Testis (tissue), 3 donors: ENCODE results near the gene TTLL8. TPM values are rescaled to one million over a fixed set of nuclear protein-coding genes. Genes with fewer than 3 reads are reported as not detected.

Experiments
- DNase-seq: peaks from one replicate; pipeline ENCODE4 v3.0.0-alpha.2; 2019
- H3K27ac ChIP-seq, 2 donors: fragments of 200-600 bp; sonication (generic); one replicate each; pipeline ENCODE4 v1.5.1; 2019
- H3K27me3 ChIP-seq: fragments of 200-600 bp; sonication (generic); one replicate; pipeline ENCODE4 v1.5.1; 2019
- H3K36me3 ChIP-seq: fragments of 200-600 bp; sonication (generic); one replicate; pipeline ENCODE4 v1.5.1; 2017; ENCODE audit warnings: low read depth; ENCODE audit errors: missing control alignments
- H3K4me1 ChIP-seq: fragments of 200-600 bp; sonication (generic); one replicate; pipeline ENCODE4 v1.5.1; 2019
- H3K4me3 ChIP-seq, 2 donors: fragments of 200-600 bp; sonication (generic); one replicate each; pipeline ENCODE4 v1.5.1; 2017 to 2019
- H3K9me3 ChIP-seq: fragments of 200-600 bp; sonication (generic); one replicate; pipeline ENCODE4 v1.5.1; 2017
- POLR2A ChIP-seq: fragments of 450-650 bp; IDR thresholded peaks from one replicate; pipeline ENCODE4 v1.6.1; 2017; ENCODE audit warnings: antibody characterized with exemption, mild to moderate bottlenecking, moderate library complexity
- WGBS, 2 donors: methylation state at CpG; one replicate each; pipeline ENCODE4 v1.1.5; 2018; 5-methylcytosine and 5-hydroxymethylcytosine counted together
- intact Hi-C: fragments of 100-400 bp; cut with DNase I; formaldehyde crosslinking; loops from one replicate; pipeline ENCODE4 v1.15.1; 2023; ENCODE audit warnings: low total_unique reads
- polyA plus RNA-seq: library from polyadenylated mRNA; stranded (reverse); fragments of 350-450 nt; fragmentation: Illumina TruSeq; extraction: RNeasy Lipid Tissue Mini Kit (QIAGEN cat#74804); gene quantifications from one replicate; pipeline ENCODE4 v1.2.3, GENCODE V29; 2014; ENCODE audit warnings: low read depth, low replicate concordance; ENCODE audit not compliant: insufficient read depth
- total RNA-seq, 2 donors: library from RNA; depleted of rRNA; stranded (reverse); fragments of >200 nt; gene quantifications; one replicate each; pipeline ENCODE4 v1.2.3, GENCODE V29; 2016
- TF ChIP-seq, protein P1 (sequence below), 3 experiments: fragments of 450-650 bp in 2 of 3; fragments of 200-600 bp in 1 of 3; sonication (generic) in 1 of 3; IDR thresholded peaks; one replicate each; pipeline ENCODE4 v1.5.1; 2016 to 2019; ENCODE audit warnings: antibody characterized with exemption in 3 of 3, mild to moderate bottlenecking in 2 of 3, moderate library complexity in 1 of 3

TTLL8 gene
- total and polyA plus RNA-seq, 3 donors from 2014 or later: 5.1 to 11.9 (median 11.3) TPM

- Histone ChIP-seq H3K27ac (no peak overlapping the region), H3K4me1 (no peaks in the 10 kb centered on the region), H3K36me3 (no peaks in the 10 kb centered on the region), H3K27me3 (no peaks in the 10 kb centered on the region), H3K9me3 (no peaks in the 10 kb centered on the region), H3K4me3 (no peak overlapping the region)
- WGBS, 2 donors: 67 to 69% methylated on average over 7 of the region's 7 CpGs
- intact Hi-C loops: no loop called here
- no peak for DNase-seq
- TF ChIP-seq, protein P1, sequence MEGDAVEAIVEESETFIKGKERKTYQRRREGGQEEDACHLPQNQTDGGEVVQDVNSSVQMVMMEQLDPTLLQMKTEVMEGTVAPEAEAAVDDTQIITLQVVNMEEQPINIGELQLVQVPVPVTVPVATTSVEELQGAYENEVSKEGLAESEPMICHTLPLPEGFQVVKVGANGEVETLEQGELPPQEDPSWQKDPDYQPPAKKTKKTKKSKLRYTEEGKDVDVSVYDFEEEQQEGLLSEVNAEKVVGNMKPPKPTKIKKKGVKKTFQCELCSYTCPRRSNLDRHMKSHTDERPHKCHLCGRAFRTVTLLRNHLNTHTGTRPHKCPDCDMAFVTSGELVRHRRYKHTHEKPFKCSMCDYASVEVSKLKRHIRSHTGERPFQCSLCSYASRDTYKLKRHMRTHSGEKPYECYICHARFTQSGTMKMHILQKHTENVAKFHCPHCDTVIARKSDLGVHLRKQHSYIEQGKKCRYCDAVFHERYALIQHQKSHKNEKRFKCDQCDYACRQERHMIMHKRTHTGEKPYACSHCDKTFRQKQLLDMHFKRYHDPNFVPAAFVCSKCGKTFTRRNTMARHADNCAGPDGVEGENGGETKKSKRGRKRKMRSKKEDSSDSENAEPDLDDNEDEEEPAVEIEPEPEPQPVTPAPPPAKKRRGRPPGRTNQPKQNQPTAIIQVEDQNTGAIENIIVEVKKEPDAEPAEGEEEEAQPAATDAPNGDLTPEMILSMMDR (IDR thresholded peaks at IDR 0.05): peak in 2 of 3 experiments; percentile 17 to 34
- no peak for TF ChIP-seq POLR2A
Measured at GRCh38 chr22:49979587-49980264, 78.4 kb downstream of the TTLL8 start.

DNA sequence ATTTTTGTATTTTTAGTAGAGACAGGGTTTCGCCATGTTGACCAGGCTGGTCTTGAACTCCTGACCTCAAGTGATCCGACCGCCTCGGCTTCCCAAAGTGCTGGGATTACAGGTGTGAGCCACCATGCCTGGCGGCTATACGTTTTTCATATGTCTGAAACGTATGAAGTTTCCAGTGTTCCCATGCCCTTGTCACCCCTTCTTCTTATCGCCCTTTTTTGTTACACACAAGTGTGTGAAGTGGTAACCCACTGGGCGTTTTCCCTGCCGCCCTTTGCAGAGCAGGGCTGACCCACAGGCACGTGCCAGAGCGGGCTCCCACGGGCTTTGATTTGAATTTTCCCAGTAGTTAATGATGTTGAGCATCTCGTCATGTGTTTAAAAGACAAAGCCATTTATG is 80.5 kb downstream of the TTLL8 start:
- Histone ChIP-seq H3K36me3 (no peaks in the 10 kb centered on the region), H3K27ac (no peak overlapping the region), H3K4me1 (no peaks in the 10 kb centered on the region), H3K4me3 (no peak overlapping the region), H3K27me3 (no peaks in the 10 kb centered on the region), H3K9me3 (no peaks in the 10 kb centered on the region)
- intact Hi-C loops: no loop called here
- TF ChIP-seq, protein P1 (IDR thresholded peaks at IDR 0.05): no peak
- TF ChIP-seq POLR2A: no peak
- 76 to 79% methylated on average over 14 of the region's 14 CpGs for WGBS, 2 donors
- DNase-seq: no peak

DNA sequence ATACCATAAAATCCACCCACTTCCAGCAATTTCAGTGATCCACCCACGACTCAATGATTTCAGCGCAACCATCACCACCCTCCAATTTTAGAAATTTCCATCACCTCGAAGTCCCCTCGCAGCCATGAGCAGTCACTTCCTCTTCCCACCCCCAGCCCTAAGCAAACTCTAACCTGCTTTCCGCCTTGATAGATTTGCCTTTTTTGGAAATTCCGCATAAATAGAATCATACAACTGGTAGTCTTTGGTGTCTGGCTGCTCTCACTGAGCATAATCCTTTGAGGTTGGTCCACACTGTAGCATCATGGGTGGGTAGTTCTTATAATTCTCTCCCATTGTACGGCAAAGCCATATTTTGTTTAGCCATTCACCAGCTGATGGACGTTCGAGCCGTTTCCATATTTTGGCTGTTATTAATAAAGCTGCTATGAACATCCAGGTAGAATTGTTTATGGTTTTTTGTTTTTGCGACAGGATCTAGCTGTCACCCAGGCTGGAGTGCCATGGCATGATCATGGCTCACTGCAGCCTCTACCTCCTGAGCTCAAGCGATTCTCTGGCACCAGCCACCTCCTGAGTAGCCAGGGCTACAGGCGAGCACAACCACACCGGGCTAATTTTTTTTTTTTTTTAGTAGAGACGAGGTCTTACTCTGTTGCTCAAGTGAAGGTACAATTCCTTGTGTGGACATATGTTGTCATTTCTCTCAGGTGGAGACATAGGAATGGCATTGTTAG is 81.5 kb downstream of the TTLL8 start:
- 61 to 68% methylated on average over 15 of the region's 15 CpGs for WGBS, 2 donors
- no peaks in the 10 kb centered on the region for H3K27me3 ChIP-seq
- intact Hi-C loops: no loop called here
- H3K36me3 ChIP-seq: no peaks in the 10 kb centered on the region
- no peak for TF ChIP-seq POLR2A
- TF ChIP-seq, protein P1 (IDR thresholded peaks at IDR 0.05): no peak
- no peak for DNase-seq
- peaks cover 4% of the 10 kb centered on the region for H3K4me1 ChIP-seq
- H3K9me3 ChIP-seq: no peaks in the 10 kb centered on the region
- H3K27ac ChIP-seq: peak overlapping the region in 1 of 2 donors; percentile 51
- H3K4me3 ChIP-seq: no peak overlapping the region

GRCh38 chr22:49975543-49976389 is 82.3 kb downstream of the TTLL8 start:
- H3K27ac ChIP-seq: peak overlapping the region in 1 of 2 donors; percentile 51
- H3K4me1 ChIP-seq: peaks cover 12% of the 10 kb centered on the region
- DNase-seq: no peak
- intact Hi-C loops: no loop called here
- no peaks in the 10 kb centered on the region for H3K27me3 ChIP-seq
- H3K4me3 ChIP-seq: no peak overlapping the region
- H3K9me3 ChIP-seq: no peaks in the 10 kb centered on the region
- no peak for TF ChIP-seq POLR2A
- WGBS, 2 donors: 27 to 33% methylated on average over 11 to 17 of the region's 17 CpGs
- H3K36me3 ChIP-seq: no peaks in the 10 kb centered on the region
